CD14-positive monocyte (primary cell): ENCODE results near the gene MS4A18. TPM values are rescaled to one million over a fixed set of nuclear protein-coding genes. Genes with fewer than 3 reads are reported as not detected.

ENCODE experiments used
- DNase-seq, 3 donors: peaks; one replicate each; pipeline ENCODE4 v3.0.0-alpha.2; 2011 to 2022
- H2AFZ ChIP-seq: 2 replicates; pipeline ENCODE4 v1.6.0; 2012; ENCODE audit warnings: mild to moderate bottlenecking, low read depth, low read length, inconsistent platforms; ENCODE audit not compliant: insufficient read depth, poor library complexity, severe bottlenecking
- H3K27ac ChIP-seq, 2 donors: 1 replicate in 1 of 2; 2 replicates in 1 of 2; pipeline ENCODE4 v1.5.1; 2012 to 2013; ENCODE audit warnings: low read length in 2 of 2, control low read depth in 1 of 2, inconsistent platforms in 1 of 2, low read depth in 1 of 2, mild to moderate bottlenecking in 1 of 2
- H3K27me3 ChIP-seq, 2 donors: one replicate each; pipeline versions ENCODE4 v1.6.0 to v1.6.1; 2011 to 2013; ENCODE audit warnings: low read length in 2 of 2; ENCODE audit not compliant: control insufficient read depth in 2 of 2, insufficient read depth in 2 of 2
- H3K36me3 ChIP-seq, 2 donors: replicated peaks in 1 of 2; 1 replicate in 1 of 2; 2 replicates in 1 of 2; pipeline versions ENCODE4 v1.5.1 to v1.6.1; 2012 to 2013; ENCODE audit warnings: low read length in 2 of 2, control low read depth in 1 of 2, inconsistent platforms in 1 of 2, mild to moderate bottlenecking in 1 of 2; ENCODE audit not compliant: insufficient read depth in 2 of 2, control insufficient read depth in 1 of 2
- H3K4me1 ChIP-seq, 2 donors: 1 replicate in 1 of 2; 2 replicates in 1 of 2; pipeline versions ENCODE4 v1.5.1 to v1.6.1; 2012 to 2013; ENCODE audit warnings: low read length in 2 of 2, control low read depth in 1 of 2, inconsistent platforms in 1 of 2, mild to moderate bottlenecking in 1 of 2, moderate library complexity in 1 of 2; ENCODE audit not compliant: insufficient read depth in 2 of 2, control insufficient read depth in 1 of 2
- H3K4me2 ChIP-seq: replicated peaks from 2 replicates; pipeline ENCODE3; 2012; ENCODE audit warnings: low read length, moderate library complexity, mild to moderate bottlenecking; ENCODE audit not compliant: poor library complexity, severe bottlenecking; ENCODE audit errors: extremely low read depth
- H3K4me3 ChIP-seq, 3 experiments: fragments of 200-600 bp in 1 of 3; sonication (generic) in 1 of 3; replicated peaks in 1 of 3; 1 replicate in 2 of 3; 2 replicates in 1 of 3; pipeline ENCODE4 v1.5.1; 2011 to 2013; ENCODE audit warnings: low read length in 3 of 3, mild to moderate bottlenecking in 3 of 3, control low read depth in 2 of 3, low read depth in 2 of 3, inconsistent platforms in 1 of 3, moderate library complexity in 1 of 3
- H3K79me2 ChIP-seq: 2 replicates; pipeline ENCODE4 v1.6.0; 2012; ENCODE audit warnings: mild to moderate bottlenecking, control low read depth, inconsistent platforms, low read length, moderate library complexity; ENCODE audit not compliant: insufficient read depth
- H3K9ac ChIP-seq: 2 replicates; pipeline ENCODE4 v1.6.0; 2017; ENCODE audit warnings: low read length, mild to moderate bottlenecking; ENCODE audit not compliant: insufficient read depth, poor library complexity, severe bottlenecking
- H3K9me3 ChIP-seq, 2 donors: replicated peaks in 1 of 2; 1 replicate in 1 of 2; 2 replicates in 1 of 2; pipeline versions ENCODE4 v1.5.1 to v1.6.1; 2012 to 2013; ENCODE audit warnings: low read length in 2 of 2, control low read depth in 1 of 2; ENCODE audit not compliant: control insufficient read depth in 1 of 2, insufficient read depth in 1 of 2
- H4K20me1 ChIP-seq: 2 replicates; pipeline ENCODE4 v1.6.0; 2012; ENCODE audit warnings: mild to moderate bottlenecking, low read length, control low read depth, moderate library complexity; ENCODE audit not compliant: insufficient read depth
- H3K27ac Mint-ChIP-seq, 7 donors: one replicate each; pipeline ENCODE4 v1.8.0; 2020; ENCODE audit warnings: mild to moderate bottlenecking in 7 of 7, mixed read lengths in 7 of 7, moderate library complexity in 6 of 7, inconsistent platforms in 2 of 7
- H3K27me3 Mint-ChIP-seq, 3 donors: one replicate each; pipeline ENCODE4 v1.8.0; 2021 to 2022; ENCODE audit warnings: low read depth in 3 of 3, mild to moderate bottlenecking in 3 of 3, mixed read lengths in 3 of 3, moderate library complexity in 3 of 3, inconsistent platforms in 1 of 3
- H3K36me3 Mint-ChIP-seq, 2 donors: one replicate each; pipeline ENCODE4 v1.8.0; 2020; ENCODE audit warnings: mixed read lengths in 2 of 2, inconsistent platforms in 1 of 2, mild to moderate bottlenecking in 1 of 2
- H3K4me1 Mint-ChIP-seq: one replicate; pipeline ENCODE4 v1.8.0; 2020; ENCODE audit warnings: mild to moderate bottlenecking, mixed read lengths
- H3K4me3 Mint-ChIP-seq, 2 donors: one replicate each; pipeline ENCODE4 v1.8.0; 2020; ENCODE audit warnings: mild to moderate bottlenecking in 2 of 2, mixed read lengths in 2 of 2, moderate library complexity in 1 of 2
- H3K9me3 Mint-ChIP-seq, 7 donors: one replicate each; pipeline ENCODE4 v1.8.0; 2020 to 2022; ENCODE audit warnings: mixed read lengths in 7 of 7, mild to moderate bottlenecking in 6 of 7, moderate library complexity in 6 of 7, inconsistent platforms in 2 of 7
- WGBS: methylation state at CpG from one replicate; pipeline ENCODE4 v1.1.5; 2013; ENCODE audit warnings: missing lambda C conversion rate; ENCODE audit not compliant: insufficient coverage; 5-methylcytosine and 5-hydroxymethylcytosine counted together
- intact Hi-C, 2 donors: fragments of 100-400 bp; cut with micrococcal nuclease; formaldehyde crosslinking; loops; one replicate each; pipeline versions ENCODE4 v1.15.0 to v1.15.1; 2023
- polyA plus RNA-seq, 3 donors: library from polyadenylated mRNA; depleted of rRNA in 1 of 3; unstranded in 2 of 3; stranded (reverse) in 1 of 3; fragments of 300-500 nt in 2 of 3; fragments of >200 nt in 1 of 3; fragmentation: Illumina TruSeq in 2 of 3; gene quantifications; 1 replicate in 2 of 3; 2 replicates in 1 of 3; pipeline ENCODE4 v1.2.3, GENCODE V29; 2012 to 2021
- TF ChIP-seq, protein P1 (sequence below): fragments of 200-600 bp; IDR thresholded peaks from one replicate; pipeline ENCODE4 v1.8.0; 2022; ENCODE audit warnings: antibody characterized with exemption, mild to moderate bottlenecking

MS4A18 gene
- polyA plus RNA-seq, 3 donors: not detected

DNA sequence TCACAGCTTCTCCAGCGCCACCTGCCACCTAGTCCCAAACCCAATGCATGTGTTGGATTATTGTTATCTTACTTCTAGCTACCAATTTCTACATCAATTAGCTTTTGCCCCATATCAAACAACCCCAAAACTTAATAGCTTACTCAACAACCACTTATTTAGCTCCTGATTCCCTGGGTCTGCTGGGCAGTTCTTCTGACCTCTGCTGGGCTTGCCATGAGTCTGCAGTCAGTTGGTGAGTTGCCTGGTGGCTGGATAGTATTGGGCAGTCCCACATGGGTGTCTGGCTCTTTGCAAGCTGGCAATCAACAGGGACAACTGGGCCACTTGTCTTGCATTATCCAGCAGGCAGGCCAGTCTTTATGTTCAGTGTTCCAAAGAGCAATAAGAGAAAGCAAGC lies 18.5 kb downstream of the MS4A18 start:
- H3K9me3 Mint-ChIP-seq: peaks cover 0 to 14% (median 6%) of the 10 kb centered on the region in 7 donors
- no peaks in the 10 kb centered on the region for H3K79me2 ChIP-seq
- no peaks in the 10 kb centered on the region for H4K20me1 ChIP-seq
- H3K9ac ChIP-seq: no peak overlapping the region
- TF ChIP-seq, protein P1, sequence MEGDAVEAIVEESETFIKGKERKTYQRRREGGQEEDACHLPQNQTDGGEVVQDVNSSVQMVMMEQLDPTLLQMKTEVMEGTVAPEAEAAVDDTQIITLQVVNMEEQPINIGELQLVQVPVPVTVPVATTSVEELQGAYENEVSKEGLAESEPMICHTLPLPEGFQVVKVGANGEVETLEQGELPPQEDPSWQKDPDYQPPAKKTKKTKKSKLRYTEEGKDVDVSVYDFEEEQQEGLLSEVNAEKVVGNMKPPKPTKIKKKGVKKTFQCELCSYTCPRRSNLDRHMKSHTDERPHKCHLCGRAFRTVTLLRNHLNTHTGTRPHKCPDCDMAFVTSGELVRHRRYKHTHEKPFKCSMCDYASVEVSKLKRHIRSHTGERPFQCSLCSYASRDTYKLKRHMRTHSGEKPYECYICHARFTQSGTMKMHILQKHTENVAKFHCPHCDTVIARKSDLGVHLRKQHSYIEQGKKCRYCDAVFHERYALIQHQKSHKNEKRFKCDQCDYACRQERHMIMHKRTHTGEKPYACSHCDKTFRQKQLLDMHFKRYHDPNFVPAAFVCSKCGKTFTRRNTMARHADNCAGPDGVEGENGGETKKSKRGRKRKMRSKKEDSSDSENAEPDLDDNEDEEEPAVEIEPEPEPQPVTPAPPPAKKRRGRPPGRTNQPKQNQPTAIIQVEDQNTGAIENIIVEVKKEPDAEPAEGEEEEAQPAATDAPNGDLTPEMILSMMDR: no peak
- WGBS: no CpG with 5 or more reads among the region's 1 CpG
- H3K36me3 Mint-ChIP-seq: no peaks in the 10 kb centered on the region
- H3K27ac Mint-ChIP-seq: no peak overlapping the region
- no peak for DNase-seq
- no peak overlapping the region for H3K4me3 ChIP-seq
- H3K36me3 ChIP-seq: no peaks in the 10 kb centered on the region
- intact Hi-C loops: no loop called here
- H2AFZ ChIP-seq: no peak overlapping the region
- H3K4me1 ChIP-seq: no peaks in the 10 kb centered on the region
- no peak overlapping the region for H3K27ac ChIP-seq
- peaks cover 3% of the 10 kb centered on the region for H3K4me1 Mint-ChIP-seq
- H3K4me3 Mint-ChIP-seq: no peak overlapping the region
- H3K27me3 ChIP-seq: no peaks in the 10 kb centered on the region
- no peak overlapping the region for H3K4me2 ChIP-seq
- no peaks in the 10 kb centered on the region for H3K9me3 ChIP-seq
- H3K27me3 Mint-ChIP-seq: peaks cover 0 to 3% (median 3%) of the 10 kb centered on the region in 3 donors

DNA sequence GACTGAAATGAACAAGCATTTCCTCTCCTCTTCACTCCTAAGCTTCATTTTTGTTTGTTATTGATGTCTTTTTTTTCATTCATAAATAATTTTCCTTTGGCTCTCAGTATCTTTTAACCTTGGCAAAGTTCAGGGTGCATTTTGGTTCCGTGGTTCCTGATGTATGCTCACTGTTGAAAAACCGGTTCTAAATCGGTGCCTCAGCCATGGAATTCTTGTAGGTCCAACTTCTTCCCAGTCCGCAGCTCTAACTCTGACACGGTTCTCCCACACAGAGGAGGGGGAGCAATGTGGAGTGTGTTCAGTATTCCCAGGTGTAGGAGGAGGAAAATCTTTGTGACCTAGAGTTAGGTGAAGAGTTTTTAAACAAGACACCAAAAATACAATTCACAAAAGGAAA lies 19.6 kb downstream of the MS4A18 start:
- Histone ChIP-seq H3K27me3 (no peaks in the 10 kb centered on the region), H3K27ac (no peak overlapping the region), H3K79me2 (no peaks in the 10 kb centered on the region), H3K4me2 (no peak overlapping the region), H3K4me1 (no peaks in the 10 kb centered on the region), H4K20me1 (no peaks in the 10 kb centered on the region), H3K4me3 (no peak overlapping the region), H3K36me3 (no peaks in the 10 kb centered on the region), H3K9ac (no peak overlapping the region), H2AFZ (no peak overlapping the region), H3K9me3 (no peaks in the 10 kb centered on the region)
- 100% methylated on average over 1 of the region's 5 CpGs for WGBS
- H3K9me3 Mint-ChIP-seq: peaks cover 0 to 14% (median 6%) of the 10 kb centered on the region in 7 donors
- H3K4me1 Mint-ChIP-seq: peaks cover 3% of the 10 kb centered on the region
- intact Hi-C loops: no loop called here
- no peak overlapping the region for H3K27ac Mint-ChIP-seq
- TF ChIP-seq, protein P1: no peak
- no peak for DNase-seq
- H3K36me3 Mint-ChIP-seq: no peaks in the 10 kb centered on the region
- H3K27me3 Mint-ChIP-seq: peaks cover 0 to 3% (median 3%) of the 10 kb centered on the region in 3 donors
- H3K4me3 Mint-ChIP-seq: no peak overlapping the region
